K562 (cell line): ENCODE results near the gene JAKMIP1. TPM values are rescaled to one million over a fixed set of nuclear protein-coding genes. Genes with fewer than 3 reads are reported as not detected.

Source experiments
- ATAC-seq: fragments of 200-7000 bp; cut with Tn5 transposase; 3 replicates; pipeline ENCODE4 v1.9.1; 2020; ENCODE audit warnings: moderate library complexity
- Bru-seq: library from RNA; stranded (reverse); fragments of 400-500 nt; gene quantifications from one replicate; lab custom pipeline; 2021; lab: Mats Ljungman, UMichigan
- BruChase-seq, 2 experiments: library from RNA; stranded (reverse); fragments of 400-500 nt; gene quantifications; one replicate each; lab custom pipeline; 2021; lab: Mats Ljungman, UMichigan
- BruUV-seq: library from RNA; stranded (reverse); fragments of 400-500 nt; replicated peaks from 2 replicates; lab custom pipeline; 2021; lab: Mats Ljungman, UMichigan
- CTCF ChIA-PET: fragments of 300-600 bp; formaldehyde crosslinking; extraction: SDS; loops from one replicate; lab custom pipeline; 2021; ENCODE audit warnings: low intra/inter-chr PET ratio; lab: Yijun Ruan, JAX
- POLR2A ChIA-PET: fragments of 300-600, 350-650 bp; sonication (Branson Sonifier 250); formaldehyde crosslinking; extraction: SDS; loops from one replicate; lab custom pipeline; 2021; ENCODE audit warnings: antibody characterized with exemption, inconsistent platforms; lab: Yijun Ruan, JAX
- DNase-seq, 4 experiments: peaks; one replicate each; pipeline versions ENCODE4 v3.0.0 to v3.0.0-alpha.2; 2011 to 2018; ENCODE audit warnings: low spot score in 3 of 4, mixed read lengths in 3 of 4; ENCODE audit errors: extremely low read depth in 1 of 4
- FAIRE-seq: peaks from 2 replicates; lab custom pipeline; 2011; peaks lifted over from hg19 to GRCh38; lab: Jason Lieb, UNC
- H2AFZ ChIP-seq: 2 replicates; pipeline ENCODE4 v1.6.0; 2011; ENCODE audit warnings: low read depth, low read length, control low read depth, inconsistent platforms
- H3K27ac ChIP-seq: fragments of 200-600 bp; 3 replicates; pipeline ENCODE4 v1.8.0; 2011; ENCODE audit warnings: low read depth, mild to moderate bottlenecking, control low read depth, inconsistent platforms, low read length, moderate library complexity, mixed read lengths; ENCODE audit errors: extremely low read depth
- H3K27me3 ChIP-seq, 2 experiments: fragments of 300-600 bp in 1 of 2; 2 replicates in 1 of 2; 3 replicates in 1 of 2; pipeline versions ENCODE4 v1.6.0 to v1.8.0; 2011; ENCODE audit warnings: inconsistent platforms in 2 of 2, low read length in 2 of 2, mild to moderate bottlenecking in 1 of 2, mixed read lengths in 1 of 2, moderate library complexity in 1 of 2; ENCODE audit not compliant: control insufficient read depth in 2 of 2, insufficient read depth in 2 of 2
- H3K36me3 ChIP-seq: fragments of 300-600 bp; 3 replicates; pipeline ENCODE4 v1.8.0; 2011; ENCODE audit warnings: mild to moderate bottlenecking, low read length, inconsistent platforms; ENCODE audit not compliant: control insufficient read depth, insufficient read depth
- H3K4me1 ChIP-seq, 2 experiments: fragments of 200-600 bp in 1 of 2; replicated peaks in 1 of 2; 2 replicates in 1 of 2; 3 replicates in 1 of 2; pipeline versions ENCODE4 v1.5.1 to v1.8.0; 2011; ENCODE audit warnings: inconsistent platforms in 2 of 2, low read length in 2 of 2, mild to moderate bottlenecking in 1 of 2, mixed read lengths in 1 of 2, moderate library complexity in 1 of 2; ENCODE audit not compliant: control insufficient read depth in 2 of 2, insufficient read depth in 2 of 2
- H3K4me2 ChIP-seq: 2 replicates; pipeline ENCODE4 v1.6.1; 2011; ENCODE audit warnings: low read length, control low read depth, inconsistent platforms, mixed read lengths; ENCODE audit not compliant: insufficient read depth
- H3K4me3 ChIP-seq: fragments of 200-600 bp; sonication (generic), shearing (Covaris generic); 2 replicates; pipeline ENCODE4 v1.5.1; 2016; ENCODE audit warnings: control low read depth, inconsistent platforms
- H3K79me2 ChIP-seq: fragments of 200-600 bp; 3 replicates; pipeline ENCODE4 v1.8.0; 2011; ENCODE audit warnings: low read length, inconsistent platforms; ENCODE audit not compliant: control insufficient read depth, insufficient read depth
- H3K9ac ChIP-seq, 2 experiments: 2 replicates each; pipeline versions ENCODE4 v1.6.0 to v1.6.1; 2011; ENCODE audit warnings: low read depth in 2 of 2, low read length in 2 of 2, control low read depth in 1 of 2, inconsistent platforms in 1 of 2, mild to moderate bottlenecking in 1 of 2, mixed read lengths in 1 of 2; ENCODE audit not compliant: insufficient read depth in 1 of 2
- H3K9me1 ChIP-seq: one replicate; pipeline ENCODE4 v1.6.0; 2011; ENCODE audit warnings: inconsistent platforms, mild to moderate bottlenecking, low read length, moderate library complexity; ENCODE audit not compliant: control insufficient read depth, insufficient read depth
- H3K9me3 ChIP-seq: replicated peaks from 2 replicates; pipeline ENCODE4 v1.5.1; 2011; ENCODE audit warnings: low read depth, low read length, inconsistent platforms; ENCODE audit not compliant: control insufficient read depth, insufficient read depth
- H4K20me1 ChIP-seq: replicated peaks from 2 replicates; pipeline ENCODE4 v1.6.1; 2011; ENCODE audit warnings: low read length, inconsistent platforms, mixed read lengths; ENCODE audit not compliant: control insufficient read depth, insufficient read depth
- CCNT2 ChIP-seq: IDR thresholded peaks from 2 replicates; pipeline ENCODE4 v1.6.1; 2011; ENCODE audit warnings: borderline replicate concordance, low read depth, mild to moderate bottlenecking, moderate library complexity, mixed read lengths, low read length; ENCODE audit not compliant: insufficient read length; ENCODE audit errors: extremely low read depth
- CHD2 ChIP-seq: IDR thresholded peaks from 2 replicates; pipeline ENCODE4 v1.6.1; 2011; ENCODE audit warnings: low read depth, low read length
- CXXC5 ChIP-seq: fragments of 250-450 bp; sonication (Bioruptor Pico); IDR thresholded peaks from 2 replicates; pipeline ENCODE4 v1.8.0; 2022; ENCODE audit warnings: inconsistent platforms, mild to moderate bottlenecking, moderate library complexity
- MAFK ChIP-seq: IDR thresholded peaks from 2 replicates; pipeline ENCODE4 v1.6.1; 2011; ENCODE audit warnings: low read length, improper control_type of control experiment
- NFIC ChIP-seq: fragments of 450-650 bp; IDR thresholded peaks from 2 replicates; pipeline ENCODE4 v1.6.1; 2017; ENCODE audit warnings: mild to moderate bottlenecking, inconsistent platforms
- RBFOX2 ChIP-seq: fragments of 200-400 bp; formaldehyde crosslinking; IDR thresholded peaks from 2 replicates; pipeline ENCODE4 v1.6.1; 2017; ENCODE audit warnings: low read depth, mild to moderate bottlenecking, low read length, moderate library complexity
- RBM25 ChIP-seq: fragments of 200-400 bp; formaldehyde crosslinking; IDR thresholded peaks from 2 replicates; pipeline ENCODE4 v1.6.1; 2018; ENCODE audit warnings: low read length, low read depth, moderate library complexity; ENCODE audit not compliant: severe bottlenecking
- RNF2 ChIP-seq: sonication (generic); IDR thresholded peaks from 2 replicates; pipeline ENCODE4 v1.6.1; 2016
- WGBS: fragments of 100-300 bp; shearing (Covaris generic); methylation state at CpG from one replicate; pipeline ENCODE4 v1.1.6; 2016; ENCODE audit warnings: low coverage, mixed read lengths; ENCODE audit not compliant: insufficient coverage; ENCODE audit errors: missing lambda C conversion rate; 5-methylcytosine and 5-hydroxymethylcytosine counted together
- in situ Hi-C: fragments of 300-500 bp; cut with MboI; formaldehyde crosslinking; loops from 4 replicates; pipeline ENCODE4 v1.15.0; 2018; ENCODE audit warnings: inconsistent platforms, mixed read lengths
- intact Hi-C: fragments of 100-400 bp; cut with micrococcal nuclease; formaldehyde crosslinking; loops from 2 replicates; pipeline ENCODE4 v1.14.2; 2022
- long read RNA-seq, 3 experiments: library from polyadenylated mRNA in 2 of 3; library from RNA in 1 of 3; unstranded in 2 of 3; stranded (forward) in 1 of 3; transcript quantifications; one replicate each; pipeline ENCODE4 v2.0.0, GENCODE V29; 2019 to 2022
- polyA minus RNA-seq, 3 experiments: library from RNA; depleted of rRNA, polyadenylated mRNA; stranded (reverse); fragments of >200 nt; gene quantifications; 2 replicates each; pipeline ENCODE4 v1.2.3, GENCODE V29; 2011
- polyA plus RNA-seq, 8 experiments: library from polyadenylated mRNA; depleted of rRNA in 4 of 8; stranded (reverse) in 5 of 8; unstranded in 3 of 8; fragments of >200 nt; fragmentation: Nextera tagmentation in 2 of 8; fragmentation: Illumina TruSeq in 1 of 8; extraction: Ambion mirVana in 2 of 8; extraction: Trizol in 1 of 8; gene quantifications; 2 replicates each; pipeline versions ENCODE4 v1.2.1 to v1.2.3, GENCODE V29; 2011 to 2014; ENCODE audit warnings: inconsistent platforms in 1 of 8, missing spikeins in 1 of 8
- total RNA-seq, 7 experiments: library from RNA; depleted of rRNA in 6 of 7; stranded (reverse); fragments of >200 nt in 6 of 7; fragmentation: Illumina TruSeq in 2 of 7; extraction: Trizol in 2 of 7; gene quantifications; 2 replicates each; pipeline versions ENCODE4 v1.2.1 to v1.2.3, GENCODE V29; 2011 to 2021; ENCODE audit warnings: low replicate concordance in 1 of 7
- TF ChIP-seq, protein P1 (sequence below), 2 experiments: IDR thresholded peaks in 1 of 2; conservative IDR thresholded peaks in 1 of 2; 2 replicates each; pipeline ENCODE4 v1.6.1; 2016; ENCODE audit warnings: low read depth in 2 of 2, mild to moderate bottlenecking in 1 of 2, missing compliant biosample characterization in 1 of 2, missing genetic modification characterization in 1 of 2, moderate library complexity in 1 of 2
- TF ChIP-seq, protein P2 (sequence below): fragments of 450-650 bp; IDR thresholded peaks from 2 replicates; pipeline ENCODE4 v1.6.1; 2016
- TF ChIP-seq, protein P3 (sequence below): fragments of 200-800 bp; sonication (Bioruptor generic); IDR thresholded peaks from 2 replicates; pipeline ENCODE4 v1.6.1; 2017; ENCODE audit warnings: missing genetic modification characterization, missing compliant biosample characterization

The JAKMIP1 gene
- total RNA-seq (2011; cell fraction: chromatin; rRNA removed; ENCODE audit: low replicate concordance) = not detected in 2 replicates
- not detected in 2 replicates for total RNA-seq (2011; cell fraction: nucleolus; rRNA removed)
- total RNA-seq (2011; cell fraction: nucleoplasm; rRNA removed) = not detected in 2 replicates
- total RNA-seq (2014; rRNA removed) (not detected in 2 replicates), total RNA-seq (2014; rRNA removed; fragmentation: Illumina TruSeq; extraction: Trizol) (not detected in 2 replicates), total RNA-seq (2015; rRNA removed; fragmentation: Illumina TruSeq; extraction: Trizol) (not detected in 2 replicates), total RNA-seq (2021) (0.11 TPM in 1 of 2 replicates, not detected in the other), polyA plus RNA-seq (2011; rRNA removed) (not detected in 2 replicates), polyA plus RNA-seq (2014; fragmentation: Illumina TruSeq; extraction: Trizol) (not detected in 2 replicates), polyA plus RNA-seq (2014; fragmentation: Nextera tagmentation; extraction: Ambion mirVana) (not detected), polyA plus RNA-seq (2014; rRNA removed) (not detected in 2 replicates), polyA minus RNA-seq (2011; rRNA and poly(A)+ RNA removed) (not detected in 2 replicates), Bru-seq, nascent RNA (not detected), BruChase-seq, experiment 1, labeled RNA remaining after a 2-hour chase (not detected), BruChase-seq, experiment 2, labeled RNA remaining after a 6-hour chase (not detected)
- not detected in 2 replicates for polyA plus RNA-seq (2011; cell fraction: cytosol; rRNA removed)
- polyA plus RNA-seq (2011; cell fraction: nucleus; rRNA removed) = not detected in 2 replicates
- 0.04 TPM in 1 of 2 replicates, not detected in the other for polyA plus RNA-seq (2012)
- not detected in 2 replicates for polyA minus RNA-seq (2011; cell fraction: cytosol; rRNA and poly(A)+ RNA removed)
- not detected in 2 replicates for polyA minus RNA-seq (2011; cell fraction: nucleus; rRNA and poly(A)+ RNA removed)
- long read RNA-seq, experiment 1 = 0 reads
- long read RNA-seq, experiment 2 = 0 reads
- long read RNA-seq, experiment 3 = 0 reads

DNA sequence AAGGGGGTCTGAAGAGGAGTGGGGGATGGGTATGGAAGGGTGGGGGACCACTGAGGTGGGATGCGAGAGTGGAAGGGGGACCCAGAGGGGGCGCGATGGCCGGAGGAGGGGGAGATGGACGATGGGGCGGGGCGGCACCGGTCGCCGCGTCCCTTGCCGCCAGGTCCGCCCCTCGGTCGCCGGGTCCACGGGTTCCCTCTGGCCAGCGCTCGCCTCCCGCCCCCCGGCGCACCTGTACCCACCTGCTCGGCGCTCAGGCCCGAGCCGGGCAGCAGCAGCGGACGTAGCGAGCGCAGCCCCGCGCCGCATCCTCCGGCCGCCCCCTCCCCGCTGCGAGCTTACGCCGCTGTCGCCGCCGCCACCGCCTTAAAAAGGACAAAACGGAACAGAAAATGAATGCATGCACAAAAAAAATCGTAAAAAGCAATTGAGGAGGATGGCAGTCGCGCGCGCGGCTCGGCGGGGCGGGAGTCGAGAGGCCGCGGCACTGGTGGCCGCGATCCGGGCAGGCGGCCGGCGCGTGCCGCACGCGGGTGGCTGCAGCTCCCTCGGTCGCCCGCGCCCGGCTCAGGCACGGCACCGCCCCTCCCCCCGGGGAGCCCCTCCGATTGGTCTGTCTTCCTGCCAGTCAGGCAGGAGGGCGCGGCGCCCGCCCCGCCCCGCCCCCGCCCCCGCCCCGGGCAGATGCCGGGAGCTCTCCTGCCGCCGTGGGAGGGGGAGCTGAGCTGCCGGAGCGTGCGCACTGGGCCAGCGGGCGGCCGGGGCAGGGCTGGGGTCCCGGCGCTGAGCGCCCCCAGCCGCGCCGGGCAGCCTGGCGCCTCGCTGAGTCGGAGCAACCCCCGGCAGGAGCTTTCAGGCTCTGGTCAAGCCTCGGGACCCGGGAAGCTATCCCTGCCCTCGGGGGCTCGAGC lies at the start of gene JAKMIP1:
Gene JAKMIP1, minus strand, starts transcription at position 539 of the 911 bp plus-strand sequence. CDS start 87,699 bp downstream, outside the sequence.
- peak within 1 kb of the TSS; percentile 41 for H3K4me2 ChIP-seq
- H3K36me3 ChIP-seq = no peaks in the 10 kb centered on the region
- POLR2A ChIA-PET = interaction anchor here (0.6 to 1.0 kb wide), 3 partner anchors 10 to 40 kb away, joined by 3 to 4 read pairs (median 3); no protein-coding TSS in a partner anchor
- 4% methylated on average over 43 of the region's 107 CpGs for WGBS
- DNase-seq (peak; percentile 84 to 100 (median 100)), ATAC-seq (peak; percentile 99), FAIRE-seq (no peak)
- in situ Hi-C loops (no loop called here), intact Hi-C loops (no loop called here)
- peaks cover 0 to 21% of the 10 kb centered on the region in 2 experiments; a peak in 2 of 5 replicates for H3K4me1 ChIP-seq
- peaks cover 2 to 24% of the 10 kb centered on the region in 2 experiments; a peak in 3 of 5 replicates for H3K27me3 ChIP-seq
- no peak within 1 kb of the TSS for H3K27ac ChIP-seq
- no TSS peak for BruUV-seq
- H3K9ac ChIP-seq = peak within 1 kb of the TSS in 1 of 2 experiments; percentile 85; a peak in 2 of 4 replicates
- H3K9me1 ChIP-seq = no peaks in the 10 kb centered on the region
- no peaks in the 10 kb centered on the region for H4K20me1 ChIP-seq
- peak within 1 kb of the TSS; percentile 74 for H2AFZ ChIP-seq
- peak within 1 kb of the TSS; percentile 37 for H3K4me3 ChIP-seq
- no peaks in the 10 kb centered on the region for H3K9me3 ChIP-seq
- CTCF ChIA-PET = no interaction called here
- H3K79me2 ChIP-seq = no peaks in the 10 kb centered on the region
- TF ChIP-seq, protein P1, sequence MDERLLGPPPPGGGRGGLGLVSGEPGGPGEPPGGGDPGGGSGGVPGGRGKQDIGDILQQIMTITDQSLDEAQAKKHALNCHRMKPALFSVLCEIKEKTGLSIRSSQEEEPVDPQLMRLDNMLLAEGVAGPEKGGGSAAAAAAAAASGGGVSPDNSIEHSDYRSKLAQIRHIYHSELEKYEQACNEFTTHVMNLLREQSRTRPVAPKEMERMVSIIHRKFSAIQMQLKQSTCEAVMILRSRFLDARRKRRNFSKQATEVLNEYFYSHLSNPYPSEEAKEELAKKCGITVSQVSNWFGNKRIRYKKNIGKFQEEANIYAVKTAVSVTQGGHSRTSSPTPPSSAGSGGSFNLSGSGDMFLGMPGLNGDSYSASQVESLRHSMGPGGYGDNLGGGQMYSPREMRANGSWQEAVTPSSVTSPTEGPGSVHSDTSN (CRISPR knock-in tag; IDR thresholded peaks at IDR 0.05; ENCODE audit: low read depth) = peak; percentile 59
- TF ChIP-seq, protein P1 (tag; conservative IDR thresholded peaks at IDR 0.05; ENCODE audit: low read depth) = no peak
- TF ChIP-seq, protein P2, sequence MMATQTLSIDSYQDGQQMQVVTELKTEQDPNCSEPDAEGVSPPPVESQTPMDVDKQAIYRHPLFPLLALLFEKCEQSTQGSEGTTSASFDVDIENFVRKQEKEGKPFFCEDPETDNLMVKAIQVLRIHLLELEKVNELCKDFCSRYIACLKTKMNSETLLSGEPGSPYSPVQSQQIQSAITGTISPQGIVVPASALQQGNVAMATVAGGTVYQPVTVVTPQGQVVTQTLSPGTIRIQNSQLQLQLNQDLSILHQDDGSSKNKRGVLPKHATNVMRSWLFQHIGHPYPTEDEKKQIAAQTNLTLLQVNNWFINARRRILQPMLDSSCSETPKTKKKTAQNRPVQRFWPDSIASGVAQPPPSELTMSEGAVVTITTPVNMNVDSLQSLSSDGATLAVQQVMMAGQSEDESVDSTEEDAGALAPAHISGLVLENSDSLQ = peak; percentile 64
- TF ChIP-seq MAFK (no peak), CCNT2 (peak; percentile 43), RBM25 (peak; percentile 82), NFIC (no peak), RNF2 (no peak), RBFOX2 (0 out of 2 replicates have a peak, but pooled peaks have one; percentile 31), CHD2 (peak; percentile 34; the same call in 1 of the 2 replicates), CXXC5 (CRISPR knock-in tag) (peak; percentile 63)
- TF ChIP-seq, protein P3, sequence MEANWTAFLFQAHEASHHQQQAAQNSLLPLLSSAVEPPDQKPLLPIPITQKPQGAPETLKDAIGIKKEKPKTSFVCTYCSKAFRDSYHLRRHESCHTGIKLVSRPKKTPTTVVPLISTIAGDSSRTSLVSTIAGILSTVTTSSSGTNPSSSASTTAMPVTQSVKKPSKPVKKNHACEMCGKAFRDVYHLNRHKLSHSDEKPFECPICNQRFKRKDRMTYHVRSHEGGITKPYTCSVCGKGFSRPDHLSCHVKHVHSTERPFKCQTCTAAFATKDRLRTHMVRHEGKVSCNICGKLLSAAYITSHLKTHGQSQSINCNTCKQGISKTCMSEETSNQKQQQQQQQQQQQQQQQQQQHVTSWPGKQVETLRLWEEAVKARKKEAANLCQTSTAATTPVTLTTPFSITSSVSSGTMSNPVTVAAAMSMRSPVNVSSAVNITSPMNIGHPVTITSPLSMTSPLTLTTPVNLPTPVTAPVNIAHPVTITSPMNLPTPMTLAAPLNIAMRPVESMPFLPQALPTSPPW (CRISPR knock-in tag) = peak; percentile 75
